SK-N-SH (cell line): ENCODE results near the gene CDH13. TPM values are rescaled to one million over a fixed set of nuclear protein-coding genes. Genes with fewer than 3 reads are reported as not detected.

Experiments used
- CTCF ChIA-PET: fragments of 300-600, 350-600 bp; formaldehyde crosslinking; extraction: SDS; loops from one replicate; lab custom pipeline; 2021; lab: Yijun Ruan, JAX
- POLR2A ChIA-PET: fragments of 350-600 bp; sonication (Branson Sonifier 250); formaldehyde crosslinking; extraction: SDS; loops from one replicate; lab custom pipeline; 2020; ENCODE audit warnings: antibody characterized with exemption, inconsistent platforms; lab: Yijun Ruan, JAX
- DNase-seq: peaks from one replicate; pipeline ENCODE4 v3.0.0; 2012
- H2AFZ ChIP-seq: fragments of 200-600 bp; sonication (generic); 2 replicates; pipeline ENCODE4 v1.8.1; 2016; ENCODE audit warnings: antibody characterized with exemption, mild to moderate bottlenecking, low read depth
- H3F3A ChIP-seq: fragments of 200-600 bp; sonication (generic); replicated peaks from 2 replicates; pipeline ENCODE3; 2016; ENCODE audit warnings: antibody characterized with exemption, mild to moderate bottlenecking; ENCODE audit not compliant: insufficient read depth
- H3K27ac ChIP-seq, 2 experiments: fragments of 200-500 bp in 1 of 2; fragments of 200-600 bp in 1 of 2; sonication (Bioruptor generic) in 1 of 2; sonication (generic), shearing (Covaris generic) in 1 of 2; 2 replicates each; pipeline versions ENCODE4 v1.5.1 to v1.6.1; 2014 to 2016; ENCODE audit warnings: low read depth in 2 of 2, inconsistent platforms in 1 of 2, low read length in 1 of 2, mild to moderate bottlenecking in 1 of 2, mixed read lengths in 1 of 2
- H3K27me3 ChIP-seq: fragments of 200-600 bp; sonication (generic), shearing (Covaris generic); 2 replicates; pipeline ENCODE4 v1.6.1; 2016; ENCODE audit warnings: mixed run types; ENCODE audit not compliant: insufficient read depth
- H3K36me3 ChIP-seq, 2 experiments: fragments of 200-500 bp in 1 of 2; fragments of 200-600 bp in 1 of 2; sonication (Bioruptor generic) in 1 of 2; sonication (generic) in 1 of 2; replicated peaks in 1 of 2; 2 replicates each; pipeline versions ENCODE3 to v1.5.1; 2014 to 2016; ENCODE audit warnings: low read length in 1 of 2, mild to moderate bottlenecking in 1 of 2; ENCODE audit not compliant: insufficient read depth in 2 of 2, control insufficient read depth in 1 of 2
- H3K4me1 ChIP-seq, 2 experiments: fragments of 200-500 bp in 1 of 2; fragments of 200-600 bp in 1 of 2; sonication (Bioruptor generic) in 1 of 2; sonication (generic), shearing (Covaris generic) in 1 of 2; 2 replicates each; pipeline versions ENCODE4 v1.5.1 to v1.6.1; 2014 to 2016; ENCODE audit warnings: low read depth in 1 of 2, low read length in 1 of 2, mixed run types in 1 of 2; ENCODE audit not compliant: insufficient read depth in 2 of 2, control insufficient read depth in 1 of 2
- H3K4me2 ChIP-seq: fragments of 200-600 bp; sonication (generic), shearing (Covaris generic); 2 replicates; pipeline ENCODE4 v1.6.1; 2017; ENCODE audit warnings: mixed run types
- H3K4me3 ChIP-seq, 2 experiments: fragments of 200-500 bp in 1 of 2; fragments of 200-600 bp in 1 of 2; sonication (Bioruptor generic) in 1 of 2; sonication (generic), shearing (Covaris generic) in 1 of 2; 2 replicates each; pipeline versions ENCODE4 v1.5.1 to v1.8.1; 2014 to 2016; ENCODE audit warnings: low read depth in 2 of 2, inconsistent platforms in 1 of 2, low read length in 1 of 2, mild to moderate bottlenecking in 1 of 2, mixed read lengths in 1 of 2, moderate library complexity in 1 of 2
- H3K79me2 ChIP-seq: fragments of 200-600 bp; sonication (generic); 2 replicates; pipeline ENCODE4 v1.8.1; 2017; ENCODE audit warnings: mild to moderate bottlenecking; ENCODE audit not compliant: insufficient read depth
- H3K9ac ChIP-seq: fragments of 200-600 bp; sonication (generic); 2 replicates; pipeline ENCODE4 v1.6.1; 2017; ENCODE audit warnings: mixed run types
- H3K9me2 ChIP-seq: fragments of 200-600 bp; sonication (generic); 2 replicates; pipeline ENCODE4 v1.6.1; 2017; ENCODE audit warnings: mixed run types
- H3K9me3 ChIP-seq: fragments of 200-600 bp; sonication (generic); 2 replicates; pipeline ENCODE4 v1.6.1; 2017; ENCODE audit warnings: mixed run types, mild to moderate bottlenecking, moderate library complexity
- H4K20me1 ChIP-seq: fragments of 200-600 bp; sonication (generic); 2 replicates; pipeline ENCODE4 v1.6.1; 2017; ENCODE audit warnings: mild to moderate bottlenecking, mixed run types; ENCODE audit not compliant: insufficient read depth
- EZH2phosphoT487 ChIP-seq: fragments of 200-600 bp; sonication (generic); IDR thresholded peaks from 2 replicates; pipeline ENCODE4 v1.6.1; 2017; ENCODE audit warnings: low read depth, mixed run types, mild to moderate bottlenecking, antibody characterized with exemption, moderate library complexity, borderline replicate concordance
- FOSL2 ChIP-seq: IDR thresholded peaks from 2 replicates; pipeline ENCODE4 v1.4.0; 2012; ENCODE audit warnings: low read depth, mild to moderate bottlenecking, moderate library complexity, borderline replicate concordance
- GABPA ChIP-seq: IDR thresholded peaks from 2 replicates; pipeline ENCODE4 v1.4.0; 2012; ENCODE audit warnings: low read depth, mild to moderate bottlenecking
- GATA2 ChIP-seq: sonication (generic); formaldehyde crosslinking; IDR thresholded peaks from 2 replicates; pipeline ENCODE4 v1.5.0; 2020; ENCODE audit warnings: mild to moderate bottlenecking, missing genetic modification reagents
- IRF3 ChIP-seq: fragments of 150-350 bp; IDR thresholded peaks from 2 replicates; pipeline ENCODE4 v1.6.1; 2016; ENCODE audit warnings: mild to moderate bottlenecking, low read depth, low read length
- JUND ChIP-seq: IDR thresholded peaks from 2 replicates; pipeline ENCODE4 v1.4.0; 2012
- MAX ChIP-seq: IDR thresholded peaks from 2 replicates; pipeline ENCODE4 v1.4.0; 2012; ENCODE audit warnings: low read depth
- MEF2A ChIP-seq: IDR thresholded peaks from 2 replicates; pipeline ENCODE4 v1.4.0; 2012; ENCODE audit warnings: low read depth, borderline replicate concordance
- MXI1 ChIP-seq: IDR thresholded peaks from 2 replicates; pipeline ENCODE4 v1.6.1; 2012; ENCODE audit warnings: mild to moderate bottlenecking, low read depth, low read length, improper control_type of control experiment
- PBX3 ChIP-seq: IDR thresholded peaks from 2 replicates; pipeline ENCODE4; 2012
- RFX5 ChIP-seq: IDR thresholded peaks from 2 replicates; pipeline ENCODE4 v1.6.1; 2012; ENCODE audit warnings: mild to moderate bottlenecking, improper control_type of control experiment, low read length
- SIN3A ChIP-seq: IDR thresholded peaks from 2 replicates; pipeline ENCODE4 v1.6.1; 2012; ENCODE audit warnings: low read depth, mild to moderate bottlenecking, low read length, moderate library complexity, borderline replicate concordance
- SMC3 ChIP-seq: IDR thresholded peaks from 2 replicates; pipeline ENCODE4 v1.6.1; 2012; ENCODE audit warnings: low read depth, low read length, improper control_type of control experiment
- TCF12 ChIP-seq: IDR thresholded peaks from 2 replicates; pipeline ENCODE4 v1.4.0; 2012
- WGBS: methylation state at CpG from one replicate; pipeline ENCODE4 v1.1.6; 2017; ENCODE audit warnings: low lambda C conversion rate; 5-methylcytosine and 5-hydroxymethylcytosine counted together
- polyA plus RNA-seq, 3 experiments: library from polyadenylated mRNA; depleted of rRNA; stranded (reverse); fragments of >200 nt; gene quantifications; 2 replicates each; pipeline ENCODE4 v1.2.3, GENCODE V29; 2012

CDH13 gene
- polyA plus RNA-seq, 1 of the 3 experiments (the other 2 are of a cell fraction), result 93.0 TPM

GRCh38 chr16:83363521-83363920, 736.8 kb downstream of the CDH13 start:
- ChIA-PET POLR2A (no interaction called here), CTCF (interaction anchor here (0.5 kb wide), 1 partner anchor 31 kb away, joined by 3 read pairs; no protein-coding TSS in a partner anchor)
- 26% methylated on average over 4 of the region's 4 CpGs for WGBS
- Histone ChIP-seq H3K9ac (no peak overlapping the region), H3K4me2 (no peak overlapping the region), H3K9me2 (no peaks in the 10 kb centered on the region), H2AFZ (no peak overlapping the region), H3K9me3 (peaks cover 4% of the 10 kb centered on the region; the same call in 1 of the 2 replicates), H3K79me2 (no peaks in the 10 kb centered on the region), H3F3A (no peaks in the 10 kb centered on the region), H4K20me1 (no peaks in the 10 kb centered on the region), H3K4me3 (no peak overlapping the region), H3K27me3 (no peaks in the 10 kb centered on the region), H3K27ac (peak overlapping the region in 1 of 2 experiments; percentile 57; a peak in 1 of 4 replicates), H3K36me3 (no peaks in the 10 kb centered on the region), H3K4me1 (no peaks in the 10 kb centered on the region)
- no peak for DNase-seq
- 0 out of 2 replicates have a peak, but pooled peaks have one; percentile 24 for TF ChIP-seq MAX
- no peak for TF ChIP-seq RFX5

DNA sequence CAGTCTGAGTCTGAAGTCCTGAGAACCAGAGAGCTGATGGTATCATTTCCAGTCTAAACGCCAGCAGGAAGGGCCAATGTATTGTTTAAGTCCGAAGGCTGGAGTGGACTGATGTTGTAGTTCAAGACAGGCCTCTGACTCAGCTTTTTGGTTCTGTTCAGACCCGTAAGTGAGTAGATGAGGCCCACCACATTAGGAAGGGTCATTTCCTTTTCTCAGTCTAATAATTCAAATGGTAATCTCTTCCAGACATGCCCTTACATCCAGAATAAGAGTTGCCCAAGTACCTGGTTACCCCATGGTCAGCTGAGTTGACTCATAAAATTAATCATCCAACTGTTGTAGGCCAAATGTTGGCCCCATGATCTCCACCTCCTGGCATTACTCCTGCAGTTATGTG, 738.4 kb downstream of the CDH13 start:
- H3F3A ChIP-seq, result no peaks in the 10 kb centered on the region
- H3K79me2 ChIP-seq, result no peaks in the 10 kb centered on the region
- no peak overlapping the region for H3K4me2 ChIP-seq
- TF ChIP-seq MAX (no peak), PBX3 (peak; percentile 12; the same call in 1 of the 2 replicates), IRF3 (no peak), FOSL2 (0 out of 2 replicates have a peak, but pooled peaks have one; percentile 29), TCF12 (peak; percentile 46)
- DNase-seq, result no peak
- H3K4me3 ChIP-seq, result no peak overlapping the region
- no peaks in the 10 kb centered on the region for H3K4me1 ChIP-seq
- H2AFZ ChIP-seq, result no peak overlapping the region
- no peak overlapping the region; the same call in 1 of the 2 replicates for H3K9ac ChIP-seq
- peaks cover 4% of the 10 kb centered on the region; the same call in 1 of the 2 replicates for H3K9me3 ChIP-seq
- H3K27ac ChIP-seq, result peak overlapping the region in 1 of 2 experiments; percentile 57; a peak in 2 of 4 replicates
- POLR2A ChIA-PET, result no interaction called here
- no peaks in the 10 kb centered on the region for H4K20me1 ChIP-seq
- no peaks in the 10 kb centered on the region for H3K27me3 ChIP-seq
- CTCF ChIA-PET, result interaction anchor here (1.2 to 1.5 kb wide), 2 partner anchors 9 to 12 kb away, joined by 4 read pairs; no protein-coding TSS in a partner anchor
- no peaks in the 10 kb centered on the region for H3K36me3 ChIP-seq
- 21% methylated on average over 3 of the region's 3 CpGs for WGBS
- H3K9me2 ChIP-seq, result no peaks in the 10 kb centered on the region

GRCh38 chr16:83366228-83366627, 739.5 kb downstream of the CDH13 start:
- Histone ChIP-seq H3K4me1 (no peaks in the 10 kb centered on the region), H2AFZ (no peak overlapping the region), H3K36me3 (no peaks in the 10 kb centered on the region), H3K79me2 (no peaks in the 10 kb centered on the region), H3K4me3 (no peak overlapping the region), H4K20me1 (no peaks in the 10 kb centered on the region), H3F3A (no peaks in the 10 kb centered on the region), H3K4me2 (no peak overlapping the region), H3K9me2 (no peaks in the 10 kb centered on the region), H3K9me3 (peaks cover under 1% of the 10 kb centered on the region; the same call in 1 of the 2 replicates), H3K27ac (peak overlapping the region in 1 of 2 experiments; percentile 57; a peak in 1 of 4 replicates), H3K27me3 (no peaks in the 10 kb centered on the region), H3K9ac (no peak overlapping the region)
- TF ChIP-seq IRF3 (no peak), GABPA (no peak), JUND (no peak), EZH2phosphoT487 (no peak), MEF2A (no peak), GATA2 (CRISPR knock-in tag) (no peak), SIN3A (no peak), RFX5 (no peak), PBX3 (no peak), MXI1 (no peak), SMC3 (no peak)
- ChIA-PET POLR2A (no interaction called here), CTCF (interaction anchor here (1.2 to 1.5 kb wide), 2 partner anchors 10 to 13 kb away, joined by 4 to 7 read pairs; no protein-coding TSS in a partner anchor)
- DNase-seq, result no peak
- 65% methylated on average over 12 of the region's 12 CpGs for WGBS
